Endodermal cell (in vitro differentiated cells): ENCODE measurements around the gene PRR36. TPM values are rescaled to one million over a fixed set of nuclear protein-coding genes. Genes with fewer than 3 reads are reported as not detected.

Source experiments
- DNase-seq: peaks from one replicate; pipeline ENCODE4 v3.0.0-alpha.2; 2017
- H3K27ac ChIP-seq: 2 replicates; pipeline ENCODE4 v1.5.1; 2013; ENCODE audit warnings: mild to moderate bottlenecking, low read depth, low read length, moderate library complexity
- H3K27me3 ChIP-seq: 2 replicates; pipeline ENCODE4 v1.6.1; 2013; ENCODE audit warnings: mild to moderate bottlenecking, low read length, moderate library complexity; ENCODE audit not compliant: insufficient read depth, control insufficient read depth, poor library complexity, severe bottlenecking
- H3K36me3 ChIP-seq: 2 replicates; pipeline ENCODE4 v1.7.0; 2013; ENCODE audit warnings: mild to moderate bottlenecking, low read length, moderate library complexity; ENCODE audit not compliant: control insufficient read depth, insufficient read depth
- H3K4me1 ChIP-seq: one replicate; pipeline ENCODE4 v1.7.0; 2013; ENCODE audit warnings: low read length; ENCODE audit not compliant: control insufficient read depth, insufficient read depth
- H3K4me3 ChIP-seq: 2 replicates; pipeline ENCODE4 v1.5.1; 2013; ENCODE audit warnings: mild to moderate bottlenecking, low read length, moderate library complexity
- H3K9ac ChIP-seq: 2 replicates; pipeline ENCODE4 v1.6.1; 2013; ENCODE audit warnings: mild to moderate bottlenecking, low read length, moderate library complexity; ENCODE audit not compliant: poor library complexity, severe bottlenecking; ENCODE audit errors: extremely low read depth
- H3K9me3 ChIP-seq: 2 replicates; pipeline ENCODE4 v1.6.1; 2013; ENCODE audit warnings: mild to moderate bottlenecking, low read length, moderate library complexity; ENCODE audit not compliant: control insufficient read depth
- H3K27ac Mint-ChIP-seq: 2 replicates; pipeline ENCODE4 v1.8.0; 2020; ENCODE audit warnings: mixed read lengths
- H3K27me3 Mint-ChIP-seq: 2 replicates; pipeline ENCODE4 v1.8.0; 2021; ENCODE audit warnings: mild to moderate bottlenecking, mixed read lengths; ENCODE audit not compliant: insufficient read depth
- H3K36me3 Mint-ChIP-seq: 2 replicates; pipeline ENCODE4 v1.8.0; 2020; ENCODE audit warnings: low read depth, mixed read lengths
- H3K4me1 Mint-ChIP-seq: 2 replicates; pipeline ENCODE4 v1.8.0; 2020; ENCODE audit warnings: mixed read lengths
- H3K4me3 Mint-ChIP-seq: 2 replicates; pipeline ENCODE4 v1.8.0; 2020; ENCODE audit warnings: mild to moderate bottlenecking, moderate library complexity, mixed read lengths
- H3K9me3 Mint-ChIP-seq: 2 replicates; pipeline ENCODE4 v1.8.0; 2020; ENCODE audit warnings: mild to moderate bottlenecking, mixed read lengths
- WGBS, 2 experiments: methylation state at CpG; one replicate each; pipeline versions ENCODE4 v1.1.5 to v1.1.7; 2013; ENCODE audit warnings: missing lambda C conversion rate in 2 of 2, mixed read lengths in 1 of 2; ENCODE audit not compliant: insufficient coverage in 1 of 2, insufficient read length in 1 of 2; 5-methylcytosine and 5-hydroxymethylcytosine counted together
- total RNA-seq, 2 donors: library from RNA; stranded (reverse); fragmentation: NEBNext Ultra II Directional in 1 of 2; extraction: Animal tissue kit (Norgen Biotek cat#: 25700) in 1 of 2; gene quantifications; 2 replicates in 1 of 2; 3 replicates in 1 of 2; pipeline ENCODE4 v1.2.1, GENCODE V29; 2021
- TF ChIP-seq, protein P1 (sequence below): fragments of 200-600 bp; sonication (generic); conservative IDR thresholded peaks from 2 replicates; pipeline ENCODE4 v1.5.0; 2021; ENCODE audit warnings: antibody characterized with exemption, mild to moderate bottlenecking

Gene PRR36
- total RNA-seq, 2 donors from 2014 or later, result 9.5 to 20.2 TPM

GRCh38 chr19:7844951-7845350 is 29.2 kb downstream of the PRR36 start:
- Histone ChIP-seq H3K27me3 (no peaks in the 10 kb centered on the region), H3K4me3 (no peak overlapping the region), H3K36me3 (no peaks in the 10 kb centered on the region), H3K9ac (no peak overlapping the region), H3K4me1 (no peaks in the 10 kb centered on the region), H3K9me3 (no peaks in the 10 kb centered on the region), H3K27ac (no peak overlapping the region)
- H3K27ac Mint-ChIP-seq, result no peak overlapping the region
- TF ChIP-seq, protein P1, sequence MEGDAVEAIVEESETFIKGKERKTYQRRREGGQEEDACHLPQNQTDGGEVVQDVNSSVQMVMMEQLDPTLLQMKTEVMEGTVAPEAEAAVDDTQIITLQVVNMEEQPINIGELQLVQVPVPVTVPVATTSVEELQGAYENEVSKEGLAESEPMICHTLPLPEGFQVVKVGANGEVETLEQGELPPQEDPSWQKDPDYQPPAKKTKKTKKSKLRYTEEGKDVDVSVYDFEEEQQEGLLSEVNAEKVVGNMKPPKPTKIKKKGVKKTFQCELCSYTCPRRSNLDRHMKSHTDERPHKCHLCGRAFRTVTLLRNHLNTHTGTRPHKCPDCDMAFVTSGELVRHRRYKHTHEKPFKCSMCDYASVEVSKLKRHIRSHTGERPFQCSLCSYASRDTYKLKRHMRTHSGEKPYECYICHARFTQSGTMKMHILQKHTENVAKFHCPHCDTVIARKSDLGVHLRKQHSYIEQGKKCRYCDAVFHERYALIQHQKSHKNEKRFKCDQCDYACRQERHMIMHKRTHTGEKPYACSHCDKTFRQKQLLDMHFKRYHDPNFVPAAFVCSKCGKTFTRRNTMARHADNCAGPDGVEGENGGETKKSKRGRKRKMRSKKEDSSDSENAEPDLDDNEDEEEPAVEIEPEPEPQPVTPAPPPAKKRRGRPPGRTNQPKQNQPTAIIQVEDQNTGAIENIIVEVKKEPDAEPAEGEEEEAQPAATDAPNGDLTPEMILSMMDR, result no peak
- 77 to 91% methylated on average over 7 to 10 of the region's 10 CpGs for WGBS, 2 experiments
- no peaks in the 10 kb centered on the region for H3K9me3 Mint-ChIP-seq
- H3K4me1 Mint-ChIP-seq, result no peaks in the 10 kb centered on the region
- no peak overlapping the region for H3K4me3 Mint-ChIP-seq
- no peak for DNase-seq
- no peaks in the 10 kb centered on the region for H3K36me3 Mint-ChIP-seq
- peaks cover 10% of the 10 kb centered on the region for H3K27me3 Mint-ChIP-seq

DNA sequence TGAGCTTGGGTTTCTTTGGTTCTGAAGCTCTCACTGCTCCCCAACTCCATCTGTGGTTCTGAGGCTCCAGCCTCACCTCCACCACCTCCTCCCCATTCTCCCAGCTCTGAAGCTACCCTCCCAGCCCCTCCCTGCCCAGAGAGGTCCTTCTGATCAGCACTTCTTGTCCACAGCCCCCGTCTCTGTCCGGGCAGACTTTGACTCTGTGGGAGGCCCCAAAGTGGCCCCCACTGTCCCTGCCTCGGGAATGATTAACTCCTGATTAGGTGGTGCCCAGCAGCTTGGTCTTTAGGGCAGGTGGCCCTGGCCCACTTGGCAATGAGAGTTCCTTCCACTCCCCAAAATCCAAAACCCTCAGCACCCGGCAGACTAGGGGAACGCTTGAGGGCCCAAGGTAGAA is 29.8 kb downstream of the PRR36 start:
- Mint-ChIP-seq H3K4me3 (no peak overlapping the region), H3K9me3 (no peaks in the 10 kb centered on the region), H3K4me1 (no peaks in the 10 kb centered on the region), H3K36me3 (no peaks in the 10 kb centered on the region), H3K27me3 (peaks cover 15% of the 10 kb centered on the region), H3K27ac (no peak overlapping the region)
- no peaks in the 10 kb centered on the region for H3K9me3 ChIP-seq
- 81% methylated on average over 5 of the region's 5 CpGs; no CpG with 5 or more reads in 1 of the 2 experiments for WGBS, 2 experiments
- DNase-seq, result no peak
- TF ChIP-seq, protein P1, result no peak
- H3K27me3 ChIP-seq, result no peaks in the 10 kb centered on the region
- no peak overlapping the region for H3K4me3 ChIP-seq
- no peak overlapping the region for H3K27ac ChIP-seq
- H3K9ac ChIP-seq, result no peak overlapping the region
- no peaks in the 10 kb centered on the region for H3K36me3 ChIP-seq
- no peaks in the 10 kb centered on the region for H3K4me1 ChIP-seq

DNA sequence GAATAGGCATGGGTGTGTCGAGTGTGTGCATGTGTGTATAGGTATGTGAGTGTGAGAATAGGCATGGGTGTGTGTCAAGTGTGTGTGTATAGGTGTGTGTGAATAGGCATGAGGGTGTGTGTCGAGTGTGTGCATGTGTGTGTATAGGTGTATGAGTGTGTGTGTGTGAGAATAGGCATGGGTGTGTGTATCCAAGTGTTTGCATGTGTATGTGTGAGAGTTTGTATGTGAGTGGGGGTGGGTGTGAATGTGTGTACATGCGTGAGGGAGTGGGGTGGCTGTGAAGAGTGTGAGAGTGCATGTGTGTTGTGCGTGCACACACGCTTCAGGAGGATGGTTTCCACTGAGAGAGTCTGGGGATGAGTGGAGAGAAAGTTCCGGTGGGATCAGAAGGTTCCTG is 30.7 kb downstream of the PRR36 start:
- DNase-seq, result no peak
- Histone ChIP-seq H3K4me1 (no peaks in the 10 kb centered on the region), H3K27me3 (no peaks in the 10 kb centered on the region), H3K27ac (no peak overlapping the region), H3K9ac (no peak overlapping the region), H3K9me3 (no peaks in the 10 kb centered on the region), H3K4me3 (no peak overlapping the region), H3K36me3 (no peaks in the 10 kb centered on the region)
- H3K9me3 Mint-ChIP-seq, result no peaks in the 10 kb centered on the region
- H3K27me3 Mint-ChIP-seq, result peaks cover 19% of the 10 kb centered on the region
- no peak overlapping the region for H3K27ac Mint-ChIP-seq
- TF ChIP-seq, protein P1, result no peak
- no peaks in the 10 kb centered on the region for H3K36me3 Mint-ChIP-seq
- H3K4me1 Mint-ChIP-seq, result no peaks in the 10 kb centered on the region
- no peak overlapping the region for H3K4me3 Mint-ChIP-seq
- 89 to 91% methylated on average over 3 to 6 of the region's 6 CpGs for WGBS, 2 experiments
